Activated B cell treated with CpG ODN at 0.5 μM for 24 hours (primary cell): ENCODE measurements around the gene FCHO1. TPM values are rescaled to one million over a fixed set of nuclear protein-coding genes. Genes with fewer than 3 reads are reported as not detected.
A peak's percentile ranks its signal among the peaks of the same experiment; 100 is the strongest.

Source experiments
- ATAC-seq: fragments of 200-7000 bp; cut with Tn5 transposase; one replicate; pipeline ENCODE4 v1.10.0; 2021; ENCODE audit warnings: low read depth, mild to moderate bottlenecking, moderate library complexity
- CTCF ChIA-PET: fragments of 350-600 bp; sonication (Branson Sonifier 250); formaldehyde crosslinking; loops from one replicate; lab custom pipeline; 2021; ENCODE audit warnings: antibody characterized with exemption; lab: Charles Lee
- POLR2A ChIA-PET: fragments of 350-600 bp; sonication (Branson Sonifier 250); formaldehyde crosslinking; loops from one replicate; lab custom pipeline; 2021; ENCODE audit warnings: antibody characterized with exemption; lab: Charles Lee
- DNase-seq: peaks from one replicate; pipeline ENCODE4 v3.0.0; 2022
- H3K27ac Mint-ChIP-seq: one replicate; pipeline ENCODE4 v1.8.0; 2020; ENCODE audit warnings: mixed read lengths
- H3K27me3 Mint-ChIP-seq: one replicate; pipeline ENCODE4 v1.8.0; 2021; ENCODE audit warnings: mixed read lengths
- H3K36me3 Mint-ChIP-seq: one replicate; pipeline ENCODE4 v1.8.0; 2021; ENCODE audit warnings: low read depth, mixed read lengths
- H3K4me1 Mint-ChIP-seq: one replicate; pipeline ENCODE4 v1.8.0; 2021; ENCODE audit warnings: mixed read lengths
- H3K4me3 Mint-ChIP-seq: one replicate; pipeline ENCODE4 v1.8.0; 2020; ENCODE audit warnings: mild to moderate bottlenecking, mixed read lengths
- H3K9me3 Mint-ChIP-seq: one replicate; pipeline ENCODE4 v1.8.0; 2020; ENCODE audit warnings: mixed read lengths
- CTCF ChIP-seq: fragments of 200-600 bp; IDR thresholded peaks from one replicate; pipeline ENCODE4 v1.8.0; 2022; ENCODE audit warnings: antibody characterized with exemption, mild to moderate bottlenecking
- intact Hi-C: fragments of 100-400 bp; cut with micrococcal nuclease; formaldehyde crosslinking; loops from one replicate; pipeline ENCODE4 v1.15.1; 2024
- total RNA-seq: library from RNA; stranded (reverse); gene quantifications from 2 replicates; pipeline ENCODE4 v1.2.3, GENCODE V29; 2022

FCHO1 gene
- total RNA-seq, 1 donor from 2014 or later = 103 TPM

DNA sequence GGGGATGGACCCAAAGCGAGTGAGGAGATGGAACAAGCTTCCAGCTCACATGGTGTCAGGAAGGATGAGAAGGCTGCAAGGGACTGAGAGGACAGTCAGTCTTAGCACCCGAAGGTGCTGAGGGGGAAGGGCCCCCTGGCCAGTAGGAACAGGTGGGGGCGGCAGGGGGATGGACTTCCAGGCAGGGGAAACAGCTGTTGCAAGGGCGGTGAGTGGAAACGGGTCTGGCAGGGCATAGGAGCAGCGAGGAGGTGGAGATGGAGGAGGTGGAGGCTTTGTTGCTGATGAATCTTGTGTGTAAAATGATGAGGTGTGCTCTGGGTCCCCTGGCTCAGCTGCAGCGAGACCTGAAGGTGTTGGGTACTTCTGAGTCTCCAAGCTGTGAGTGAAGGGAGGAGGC lies 30.8 kb upstream of the FCHO1 start:
- peak overlapping the region; percentile 89 for H3K4me3 Mint-ChIP-seq

GRCh38 chr19:17721111-17721628 lies 30.1 kb upstream of the FCHO1 start:
- CTCF ChIA-PET = interaction anchor here (1.0 to 2.2 kb wide), 2 partner anchors 10 to 31 kb away, joined by 3 to 5 read pairs; no protein-coding TSS in a partner anchor
- intact Hi-C loops = no loop called here
- H3K36me3 Mint-ChIP-seq = peaks cover 43% of the 10 kb centered on the region
- H3K27me3 Mint-ChIP-seq = no peaks in the 10 kb centered on the region
- TF ChIP-seq CTCF = no peak
- DNase-seq (no peak), ATAC-seq (no peak)
- peak overlapping the region; percentile 89 for H3K4me3 Mint-ChIP-seq
- peaks cover 38% of the 10 kb centered on the region for H3K4me1 Mint-ChIP-seq
- H3K9me3 Mint-ChIP-seq = no peaks in the 10 kb centered on the region
- POLR2A ChIA-PET = interaction anchor here (0.5 to 4.0 kb wide), 6 partner anchors 11 to 388 kb away, joined by 3 to 29 read pairs (median 6); partner anchors contain the start of gene FCHO1
- H3K27ac Mint-ChIP-seq = peak overlapping the region; percentile 35

More for the DNA sequence above, 30.8 kb upstream of the FCHO1 start:
- peaks cover 38% of the 10 kb centered on the region for H3K4me1 Mint-ChIP-seq
- peak overlapping the region; percentile 51 for H3K27ac Mint-ChIP-seq
- ChIA-PET POLR2A (interaction anchor here (0.5 to 4.0 kb wide), 7 partner anchors 10 to 144 kb away, joined by 3 to 29 read pairs (median 6); partner anchors contain the start of genes FCHO1 and JAK3), CTCF (interaction anchor here (2.2 to 2.9 kb wide), 3 partner anchors 32 to 46 kb away, joined by 5 to 14 read pairs (median 13); no protein-coding TSS in a partner anchor)
- H3K27me3 Mint-ChIP-seq = no peaks in the 10 kb centered on the region
- DNase-seq = no peak
- no peaks in the 10 kb centered on the region for H3K9me3 Mint-ChIP-seq
- H3K36me3 Mint-ChIP-seq = peaks cover 40% of the 10 kb centered on the region
- no peak for ATAC-seq
- intact Hi-C loops = no loop called here
- no peak for TF ChIP-seq CTCF

DNA sequence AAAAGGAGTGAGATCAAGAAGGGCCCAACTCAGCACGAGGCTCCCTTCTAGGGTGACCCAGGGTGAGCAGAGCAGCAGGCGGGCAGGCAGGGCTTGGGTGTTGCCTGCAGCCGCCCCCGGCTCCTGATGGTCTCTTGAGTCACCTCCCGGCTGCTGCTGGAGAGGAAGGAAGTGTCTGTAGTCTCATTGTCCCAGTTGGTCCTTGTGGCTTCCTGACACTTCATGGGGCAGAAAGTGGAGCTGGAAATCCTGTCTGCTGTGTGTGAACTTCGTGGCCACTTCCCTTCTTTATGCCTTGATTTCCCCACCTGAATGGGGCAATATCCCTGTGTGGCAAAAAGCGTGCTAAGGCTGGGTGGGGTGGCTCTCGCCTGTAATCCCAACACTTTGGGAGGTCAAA lies 29.5 kb upstream of the FCHO1 start:
- TF ChIP-seq CTCF = no peak
- Mint-ChIP-seq H3K27ac (peak overlapping the region; percentile 26), H3K27me3 (no peaks in the 10 kb centered on the region), H3K4me1 (peaks cover 38% of the 10 kb centered on the region), H3K36me3 (peaks cover 46% of the 10 kb centered on the region), H3K9me3 (no peaks in the 10 kb centered on the region), H3K4me3 (peak overlapping the region; percentile 89)
- intact Hi-C loops = no loop called here
- no peak for DNase-seq
- ATAC-seq = no peak
- ChIA-PET POLR2A (interaction anchor here (4.0 kb wide), 1 partner anchor 30 kb away, joined by 29 read pairs; the partner anchor contains the start of gene FCHO1), CTCF (interaction anchor here (1.0 to 2.2 kb wide), 3 partner anchors 10 to 33 kb away, joined by 3 to 6 read pairs (median 5); no protein-coding TSS in a partner anchor)

GRCh38 chr19:17722655-17723240 lies 28.5 kb upstream of the FCHO1 start:
- ChIA-PET POLR2A (interaction anchor here (4.0 kb wide), 1 partner anchor 29 kb away, joined by 29 read pairs; the partner anchor contains the start of gene FCHO1), CTCF (interaction anchor here (1.4 kb wide), 1 partner anchor 32 kb away, joined by 6 read pairs; no protein-coding TSS in a partner anchor)
- Mint-ChIP-seq H3K9me3 (no peaks in the 10 kb centered on the region), H3K27ac (no peak overlapping the region), H3K4me3 (no peak overlapping the region), H3K27me3 (no peaks in the 10 kb centered on the region), H3K4me1 (peaks cover 33% of the 10 kb centered on the region), H3K36me3 (peaks cover 51% of the 10 kb centered on the region)
- intact Hi-C loops = no loop called here
- ATAC-seq (no peak), DNase-seq (no peak)
- no peak for TF ChIP-seq CTCF

- Mint-ChIP-seq H3K9me3 (no peaks in the 10 kb centered on the region), H3K27me3 (no peaks in the 10 kb centered on the region), H3K36me3 (peaks cover 65% of the 10 kb centered on the region), H3K4me1 (peaks cover 26% of the 10 kb centered on the region), H3K27ac (peak overlapping the region; percentile 41), H3K4me3 (no peak overlapping the region)
- ChIA-PET CTCF (interaction anchor here (0.8 to 2.9 kb wide), 3 partner anchors 30 to 131 kb away, joined by 3 to 22 read pairs (median 21); no protein-coding TSS in a partner anchor), POLR2A (interaction anchor here (1.0 kb wide), 1 partner anchor 135 kb away, joined by 3 read pairs; the partner anchor contains the start of gene RPL18A)
- ATAC-seq = no peak
- intact Hi-C loops = loop anchor here (1.0 kb wide), 1 partner anchor 42 kb away; no protein-coding TSS in a partner anchor
- TF ChIP-seq CTCF = no peak
- no peak for DNase-seq
Observed at GRCh38 chr19:17724655-17725054, 26.6 kb upstream of the FCHO1 start.
